GM23248 (cell line): ENCODE measurements around the gene DNAAF5.

Source experiments
- EZH2 ChIP-seq: fragments of 200-600 bp; sonication (generic); IDR thresholded peaks from 2 replicates; pipeline ENCODE4 v1.6.1; 2018; ENCODE audit warnings: antibody characterized with exemption, mild to moderate bottlenecking; ENCODE audit not compliant: insufficient read depth, poor library complexity, severe bottlenecking
- EZH2phosphoT487 ChIP-seq: fragments of 200-600 bp; sonication (generic); IDR thresholded peaks from 2 replicates; pipeline ENCODE4 v1.6.1; 2018; ENCODE audit warnings: antibody characterized with exemption, moderate library complexity, mild to moderate bottlenecking, low read depth; ENCODE audit not compliant: insufficient read depth

- TF ChIP-seq EZH2, result no peak
- no peak for TF ChIP-seq EZH2phosphoT487
Measured at GRCh38 chr7:728602-729001, 2.1 kb downstream of the DNAAF5 start.
